Muscle of leg (tissue), 16 donors: ENCODE results near the gene NMD3. TPM values are rescaled to one million over a fixed set of nuclear protein-coding genes. Genes with fewer than 3 reads are reported as not detected.
A peak's percentile ranks its signal among the peaks of the same experiment; 100 is the strongest.
"Not testable (repeated sequence)": the region's sequence is repeated elsewhere in the genome, so short reads cannot be mapped to it uniquely, and the experiment has no call there.

Experiments used
- DNase-seq: peaks from one replicate; pipeline ENCODE4 v3.0.0; 2013
- H3K27ac ChIP-seq: one replicate; pipeline ENCODE4 v1.5.1; 2013; ENCODE audit warnings: mild to moderate bottlenecking, low read length, control low read depth
- H3K27me3 ChIP-seq: one replicate; pipeline ENCODE4 v1.6.1; 2013; ENCODE audit warnings: low read length; ENCODE audit not compliant: control insufficient read depth, insufficient read depth
- H3K36me3 ChIP-seq: one replicate; pipeline ENCODE4 v1.6.1; 2013; ENCODE audit warnings: low read length; ENCODE audit not compliant: control insufficient read depth, insufficient read depth
- H3K4me1 ChIP-seq: one replicate; pipeline ENCODE4 v1.6.1; 2013; ENCODE audit warnings: low read length; ENCODE audit not compliant: control insufficient read depth, insufficient read depth
- H3K4me3 ChIP-seq: one replicate; pipeline ENCODE4 v1.5.1; 2013; ENCODE audit warnings: low read length, control low read depth
- H3K9me3 ChIP-seq: replicated peaks from 2 replicates; pipeline ENCODE4 v1.6.1; 2013; ENCODE audit warnings: low read depth, low read length; ENCODE audit not compliant: control insufficient read depth
- WGBS: methylation state at CpG from one replicate; pipeline ENCODE4 v1.1.5; 2013; ENCODE audit warnings: missing lambda C conversion rate; ENCODE audit not compliant: insufficient coverage; 5-methylcytosine and 5-hydroxymethylcytosine counted together
- long read RNA-seq, 11 donors: transcript quantifications; one replicate each; lab custom pipeline, GENCODE V29; 2026
- polyA plus RNA-seq, 8 donors: library from polyadenylated mRNA; unstranded; fragments of 120-200 nt; gene quantifications; one replicate each; pipeline versions ENCODE4 v1.2.1 to v1.2.3, GENCODE V29; 2013; ENCODE audit warnings: inconsistent platforms in 1 of 8, low replicate concordance in 1 of 8; ENCODE audit not compliant: insufficient read length in 8 of 8, insufficient read depth in 1 of 8
- total RNA-seq: library from RNA; stranded (reverse); fragments of 120-200 nt; gene quantifications from one replicate; pipeline ENCODE4 v1.2.4, GENCODE V29; 2013

NMD3 gene
- total RNA-seq (35.0 TPM), polyA plus RNA-seq (10 to 100 TPM; 28.8 to 43.1 (median 37.2) TPM)
- long read RNA-seq, donor 1, partial matches to known transcripts = 0 of 4 reads
- long read RNA-seq, donor 1, other reads (novel, unspliced or antisense) = 0 of 4 reads
- long read RNA-seq, donor 2, partial matches to known transcripts = 0 of 1 reads
- long read RNA-seq, donor 2, other reads (novel, unspliced or antisense) = 0 of 1 reads
- long read RNA-seq, donor 3, partial matches to known transcripts = 0 of 3 reads
- long read RNA-seq, donor 3, other reads (novel, unspliced or antisense) = 0 of 3 reads
- long read RNA-seq, donor 4, partial matches to known transcripts = 0 of 2 reads
- long read RNA-seq, donor 4, other reads (novel, unspliced or antisense) = 0 of 2 reads
- long read RNA-seq, donor 5, transcript NMD3-201 (16 exons, 3,049 nt) = major isoform, 7 of 12 reads
- long read RNA-seq, donor 5, partial matches to known transcripts = 5 of 12 reads
- long read RNA-seq, donor 5, other reads (novel, unspliced or antisense) = 0 of 12 reads
- long read RNA-seq, donor 6, transcript NMD3-201 (16 exons, 3,049 nt) = major isoform, 8 of 17 reads
- long read RNA-seq, donor 6, partial matches to known transcripts = 0 of 17 reads
- long read RNA-seq, donor 6, other reads (novel, unspliced or antisense) = 6 of 17 reads
- long read RNA-seq, donor 7, transcript NMD3-201 (16 exons, 3,049 nt) = major isoform, 10 of 11 reads
- long read RNA-seq, donor 7, partial matches to known transcripts = 0 of 11 reads
- long read RNA-seq, donor 7, other reads (novel, unspliced or antisense) = 0 of 11 reads
- long read RNA-seq, donor 8, partial matches to known transcripts = 0 of 1 reads
- long read RNA-seq, donor 8, other reads (novel, unspliced or antisense) = 0 of 1 reads
- long read RNA-seq, donor 9 = 0 reads
- long read RNA-seq, donor 10, transcript NMD3-201 (16 exons, 3,049 nt) = major isoform, 8 of 14 reads
- long read RNA-seq, donor 10, partial matches to known transcripts = 0 of 14 reads
- long read RNA-seq, donor 10, other reads (novel, unspliced or antisense) = 5 of 14 reads
- long read RNA-seq, donor 11, partial matches to known transcripts = 0 of 5 reads
- long read RNA-seq, donor 11, other reads (novel, unspliced or antisense) = 0 of 5 reads

DNA sequence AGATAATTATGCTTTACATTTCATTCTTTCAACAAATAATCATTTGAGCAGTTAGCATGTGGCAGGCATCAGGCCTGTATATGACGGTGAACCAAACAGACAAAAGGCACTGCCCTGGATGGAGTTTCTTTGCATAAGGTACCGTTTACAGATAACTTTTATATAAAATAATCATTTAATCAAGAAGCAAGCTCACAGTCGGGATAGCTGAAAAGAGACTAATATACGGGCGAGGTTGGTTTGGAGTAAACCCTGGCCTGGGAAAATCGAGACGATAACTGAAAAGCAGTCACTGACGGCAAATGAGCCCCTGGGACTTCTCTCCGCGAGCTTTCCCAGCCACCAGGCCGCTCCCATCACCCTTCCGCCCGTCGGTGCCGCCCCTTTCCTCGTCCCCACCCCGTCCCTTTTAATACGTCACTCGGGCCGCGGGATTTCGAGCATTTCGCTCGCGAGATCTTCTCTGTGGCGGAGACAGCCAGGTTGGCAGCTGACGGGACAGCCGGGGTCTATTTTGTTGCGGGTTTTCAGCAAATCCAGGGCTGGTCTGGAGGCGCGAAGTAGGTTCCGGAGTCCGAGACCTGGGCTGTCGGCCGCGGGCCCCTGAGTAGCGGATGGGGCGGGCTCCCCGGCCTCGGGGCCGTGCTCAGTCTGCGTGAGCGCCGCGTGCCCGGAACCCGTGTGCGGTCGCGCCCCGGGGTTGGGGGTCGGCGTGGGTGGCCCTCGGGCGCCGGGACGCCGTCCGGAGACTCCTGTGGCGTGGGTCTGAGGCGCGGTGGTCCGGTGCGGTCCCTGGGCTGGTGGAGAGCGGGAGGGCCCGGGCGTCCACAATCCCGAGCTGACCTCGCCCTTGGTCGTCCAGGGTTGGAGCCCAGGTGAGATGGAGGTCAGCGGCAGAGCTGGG, at the start of gene NMD3:
TSS of gene NMD3 (plus strand) at position 462 of the 904 bp plus-strand sequence. CDS start 703 bp downstream, outside the sequence.
- WGBS = under 1% methylated on average over 61 of the region's 71 CpGs
- H3K4me1 ChIP-seq = peaks cover 10% of the 10 kb centered on the region
- DNase-seq = peak; percentile 98
- H3K27me3 ChIP-seq = no peaks in the 10 kb centered on the region
- peaks cover 11% of the 10 kb centered on the region for H3K36me3 ChIP-seq
- H3K9me3 ChIP-seq = no peaks in the 10 kb centered on the region
- peak within 1 kb of the TSS; percentile 96 for H3K27ac ChIP-seq
- peak within 1 kb of the TSS; percentile 82 for H3K4me3 ChIP-seq

GRCh38 chr3:161171639-161172552, 49.2 kb upstream of the NMD3 start:
- H3K27ac ChIP-seq = no peak overlapping the region
- H3K4me3 ChIP-seq = no peak overlapping the region
- H3K27me3 ChIP-seq = no peaks in the 10 kb centered on the region
- no peaks in the 10 kb centered on the region for H3K4me1 ChIP-seq
- no peaks in the 10 kb centered on the region for H3K36me3 ChIP-seq
- no CpG with 5 or more reads among the region's 2 CpGs for WGBS
- DNase-seq = no peak
- peaks cover 5% of the 10 kb centered on the region for H3K9me3 ChIP-seq

DNA sequence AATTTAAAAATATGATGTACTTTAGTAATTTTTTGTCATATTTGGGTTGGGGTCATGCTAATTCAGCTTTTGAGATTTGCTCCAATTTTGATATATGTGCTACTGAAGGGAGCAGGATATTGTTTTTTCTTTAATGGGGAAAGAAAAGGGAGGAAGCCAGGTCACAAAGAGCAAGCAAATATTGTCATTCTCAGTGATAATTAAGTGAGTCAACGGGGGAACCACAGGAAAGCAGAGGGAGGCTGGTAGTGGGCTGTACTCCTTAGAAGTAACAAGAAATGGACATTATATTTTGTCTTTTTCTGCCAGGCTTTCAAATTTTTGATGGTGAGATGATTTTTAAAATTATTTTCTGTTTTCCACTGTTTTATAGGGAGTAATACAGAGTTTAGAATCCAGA, 45.6 kb upstream of the NMD3 start:
- WGBS = 38% methylated on average over 1 of the region's 1 CpG
- Histone ChIP-seq H3K4me3 (no peak overlapping the region), H3K4me1 (no peaks in the 10 kb centered on the region), H3K27ac (no peak overlapping the region), H3K36me3 (no peaks in the 10 kb centered on the region), H3K27me3 (no peaks in the 10 kb centered on the region), H3K9me3 (peaks cover 5% of the 10 kb centered on the region)
- DNase-seq = no peak

DNA sequence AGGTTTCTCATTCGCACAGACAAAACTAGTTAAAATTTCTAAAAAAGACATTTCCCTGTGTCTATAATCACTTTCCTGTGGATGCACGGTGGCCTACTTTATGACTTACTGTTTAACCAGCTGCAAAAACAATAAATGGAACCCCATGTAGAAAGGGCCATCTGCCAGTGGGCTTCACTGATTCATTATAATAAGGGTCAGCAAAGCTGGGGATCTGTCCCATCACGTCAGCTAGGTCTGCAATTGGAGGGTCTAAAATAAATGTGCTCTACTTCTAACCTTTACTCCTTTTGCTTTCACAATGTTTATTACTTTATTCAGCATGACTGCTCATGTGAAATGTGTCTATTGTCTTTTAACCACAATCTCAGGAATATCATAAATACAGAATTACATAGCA, 43.1 kb upstream of the NMD3 start:
- no peaks in the 10 kb centered on the region for H3K27me3 ChIP-seq
- WGBS = 88% methylated on average over 1 of the region's 3 CpGs
- H3K9me3 ChIP-seq = peaks cover 5% of the 10 kb centered on the region
- H3K4me3 ChIP-seq = no peak overlapping the region
- no peak overlapping the region for H3K27ac ChIP-seq
- no peaks in the 10 kb centered on the region for H3K4me1 ChIP-seq
- no peaks in the 10 kb centered on the region for H3K36me3 ChIP-seq
- no peak for DNase-seq

DNA sequence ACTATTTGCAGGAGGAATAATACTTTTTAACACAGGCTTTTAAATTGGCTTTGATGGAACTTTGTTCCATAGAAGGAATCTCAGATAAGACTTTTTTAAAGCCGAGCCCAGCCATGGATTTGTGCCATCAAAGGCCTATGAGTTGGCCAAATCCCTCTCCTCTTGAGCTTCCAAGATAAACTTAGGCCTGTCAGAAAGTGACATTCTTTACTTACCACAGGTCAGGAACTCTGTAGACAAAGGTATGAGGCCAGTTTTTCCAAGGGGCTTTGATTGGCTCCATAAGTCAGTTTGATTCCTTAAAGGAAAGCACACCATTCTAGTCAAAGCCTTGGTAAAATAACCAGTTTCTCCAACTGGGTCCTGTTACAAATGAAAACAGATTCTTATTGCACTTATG, 39.7 kb upstream of the NMD3 start:
- H3K36me3 ChIP-seq, H3K4me3 ChIP-seq, H3K9me3 ChIP-seq, H3K27me3 ChIP-seq, H3K4me1 ChIP-seq, DNase-seq, H3K27ac ChIP-seq: not testable (repeated sequence)
- no CpG with 5 or more reads among the region's 1 CpG for WGBS

- Histone ChIP-seq H3K4me3 (no peak overlapping the region), H3K27me3 (no peaks in the 10 kb centered on the region), H3K9me3 (no peaks in the 10 kb centered on the region), H3K27ac (no peak overlapping the region), H3K4me1 (no peaks in the 10 kb centered on the region), H3K36me3 (no peaks in the 10 kb centered on the region)
- no peak for DNase-seq
- WGBS = no CpG with 5 or more reads among the region's 2 CpGs
Observed at GRCh38 chr3:161187046-161187445, 34.1 kb upstream of the NMD3 start.

DNA sequence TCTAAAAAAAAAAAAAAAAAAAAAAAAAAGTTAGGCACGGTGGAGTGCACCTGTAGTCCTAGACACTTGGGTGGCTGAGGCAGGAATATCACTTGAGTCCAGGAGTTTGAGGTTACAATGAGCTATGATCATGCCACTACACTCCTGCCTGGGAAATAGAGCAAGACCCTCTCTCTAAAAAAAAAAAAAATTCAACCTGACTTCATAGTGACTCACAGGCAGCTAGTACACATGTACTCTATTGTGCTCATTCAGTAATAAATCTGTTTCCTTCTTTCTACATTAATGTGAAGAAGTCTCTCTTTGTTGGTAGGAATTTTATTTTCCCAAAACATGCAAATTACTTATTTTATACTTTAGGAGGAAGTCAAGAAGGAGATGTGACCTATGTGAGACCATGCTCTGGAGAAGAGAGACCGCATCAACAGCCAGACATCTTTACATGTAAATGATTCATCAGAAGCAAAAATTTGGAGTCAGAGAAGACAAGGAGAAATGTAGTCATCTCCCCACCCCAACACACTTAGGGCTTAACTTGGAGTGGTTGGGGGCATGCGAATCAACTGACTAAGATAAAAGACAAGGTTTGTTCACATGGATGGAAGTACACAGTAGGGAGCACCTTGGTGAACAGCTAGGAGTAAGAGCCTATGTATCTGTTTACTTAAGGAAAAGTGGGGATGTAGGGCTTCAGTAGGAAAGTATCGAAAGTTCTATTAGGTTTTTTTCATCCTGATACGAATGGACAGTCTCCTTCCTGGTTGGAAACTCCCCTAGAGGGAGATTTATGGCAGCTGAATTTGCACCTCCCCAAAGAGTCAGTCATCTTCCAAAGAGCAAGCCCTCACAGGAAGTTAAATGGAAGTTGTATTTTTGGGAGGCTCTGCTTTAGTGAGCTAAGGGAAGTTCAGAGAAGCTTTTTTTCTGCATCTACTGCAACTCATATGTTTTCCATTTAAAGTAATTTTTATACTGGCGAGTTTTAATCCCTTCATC, 23.0 kb upstream of the NMD3 start:
- H3K27me3 ChIP-seq = no peaks in the 10 kb centered on the region
- no CpG with 5 or more reads among the region's 6 CpGs for WGBS
- no peak overlapping the region for H3K27ac ChIP-seq
- H3K9me3 ChIP-seq = peaks cover 2% of the 10 kb centered on the region
- H3K4me3 ChIP-seq = no peak overlapping the region
- peak; percentile 13 for DNase-seq
- H3K36me3 ChIP-seq = no peaks in the 10 kb centered on the region
- H3K4me1 ChIP-seq = no peaks in the 10 kb centered on the region

- no CpG with 5 or more reads among the region's 3 CpGs for WGBS
- H3K4me1 ChIP-seq = no peaks in the 10 kb centered on the region
- no peaks in the 10 kb centered on the region for H3K36me3 ChIP-seq
- H3K9me3 ChIP-seq = peaks cover 2% of the 10 kb centered on the region
- H3K27me3 ChIP-seq = no peaks in the 10 kb centered on the region
- H3K4me3 ChIP-seq = no peak overlapping the region
- no peak for DNase-seq
- H3K27ac ChIP-seq = no peak overlapping the region
Observed at GRCh38 chr3:161199926-161200325, 21.2 kb upstream of the NMD3 start.
